Measurements from ENCODE around the gene GPD2. TPM values are rescaled to one million over a fixed set of nuclear protein-coding genes. Genes with fewer than 3 reads are reported as not detected.

Gene GPD2
- total and polyA plus RNA-seq, 12 donors, result 4.5 to 33.8 (median 14.5) TPM

DNA sequence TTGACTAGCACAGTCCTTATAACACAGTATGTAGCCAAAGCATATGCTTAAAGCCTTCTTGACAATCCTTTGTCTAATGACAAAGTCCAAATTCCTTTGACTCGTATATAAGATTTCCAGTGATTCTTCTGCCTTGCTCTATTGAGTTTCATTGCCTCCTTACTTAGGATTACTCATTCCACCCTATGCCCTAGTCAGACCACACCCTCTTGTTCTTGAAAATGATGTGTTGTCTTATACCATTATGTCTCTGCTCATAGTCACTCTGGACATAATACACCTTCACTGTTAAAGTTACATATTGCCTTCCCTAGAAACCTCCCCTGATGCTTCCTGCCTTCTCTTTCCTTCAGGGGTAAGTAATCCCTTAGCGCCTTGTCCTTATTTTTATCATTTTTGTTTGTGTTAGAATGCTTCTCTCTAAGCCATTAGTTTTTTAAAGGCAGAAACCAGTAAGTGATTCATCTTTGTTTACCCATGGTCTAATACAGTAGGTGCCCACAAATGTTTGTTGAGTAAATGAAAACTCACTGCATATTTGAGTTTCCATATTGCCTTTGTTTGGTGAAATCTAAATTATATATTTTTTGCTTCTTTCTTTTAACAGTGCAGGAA, 19.3 kb downstream of the GPD2 start:
- DNase-seq, result no peak
- Histone ChIP-seq H3K4me1 (replicated peaks in 1 of 2) (peaks cover 0 to 5% of the 10 kb centered on the region in 2 donors), H3K4me3 (no peak overlapping the region), H3K9me3 (replicated peaks in 1 of 3) (no peaks in the 10 kb centered on the region), H3K27ac (no peak overlapping the region), H3K36me3 (replicated peaks in 1 of 2) (no peaks in the 10 kb centered on the region), H3K27me3 (no peaks in the 10 kb centered on the region)
- intact Hi-C loops (cut with DNase I), result no loop called here
- TF ChIP-seq POLR2A (IDR thresholded peaks at IDR 0.05), result no peak
- TF ChIP-seq, protein P1, sequence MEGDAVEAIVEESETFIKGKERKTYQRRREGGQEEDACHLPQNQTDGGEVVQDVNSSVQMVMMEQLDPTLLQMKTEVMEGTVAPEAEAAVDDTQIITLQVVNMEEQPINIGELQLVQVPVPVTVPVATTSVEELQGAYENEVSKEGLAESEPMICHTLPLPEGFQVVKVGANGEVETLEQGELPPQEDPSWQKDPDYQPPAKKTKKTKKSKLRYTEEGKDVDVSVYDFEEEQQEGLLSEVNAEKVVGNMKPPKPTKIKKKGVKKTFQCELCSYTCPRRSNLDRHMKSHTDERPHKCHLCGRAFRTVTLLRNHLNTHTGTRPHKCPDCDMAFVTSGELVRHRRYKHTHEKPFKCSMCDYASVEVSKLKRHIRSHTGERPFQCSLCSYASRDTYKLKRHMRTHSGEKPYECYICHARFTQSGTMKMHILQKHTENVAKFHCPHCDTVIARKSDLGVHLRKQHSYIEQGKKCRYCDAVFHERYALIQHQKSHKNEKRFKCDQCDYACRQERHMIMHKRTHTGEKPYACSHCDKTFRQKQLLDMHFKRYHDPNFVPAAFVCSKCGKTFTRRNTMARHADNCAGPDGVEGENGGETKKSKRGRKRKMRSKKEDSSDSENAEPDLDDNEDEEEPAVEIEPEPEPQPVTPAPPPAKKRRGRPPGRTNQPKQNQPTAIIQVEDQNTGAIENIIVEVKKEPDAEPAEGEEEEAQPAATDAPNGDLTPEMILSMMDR (IDR thresholded peaks at IDR 0.05), result no peak
- WGBS, 4 donors, result 93 to 97% (median 96%) methylated on average over 2 of the region's 2 CpGs

DNA sequence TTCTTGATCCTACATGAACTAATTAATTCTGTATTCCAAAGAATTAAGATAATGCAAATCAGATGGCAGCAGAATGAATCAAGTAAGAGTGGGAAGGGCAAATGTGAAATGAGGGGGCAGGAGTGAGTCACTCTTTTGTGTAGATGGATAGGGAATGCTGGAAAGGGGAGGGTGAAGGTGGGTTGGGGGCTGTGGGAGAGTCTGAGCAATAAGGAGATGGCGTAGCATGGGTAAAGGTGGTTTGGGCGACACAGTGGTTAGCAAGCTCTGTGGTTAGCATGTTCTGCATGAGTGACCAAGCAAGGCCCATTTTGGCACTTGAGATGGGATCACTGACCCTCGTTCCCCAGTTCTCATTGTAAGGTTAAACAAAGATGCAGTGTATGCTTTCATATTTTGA, 20.4 kb downstream of the GPD2 start:
- Histone ChIP-seq H3K27ac (no peak overlapping the region), H3K4me1 (replicated peaks in 1 of 2) (peaks cover 0 to 5% of the 10 kb centered on the region in 2 donors)
- 94 to 99% (median 97%) methylated on average over 3 of the region's 3 CpGs for WGBS, 4 donors

DNA sequence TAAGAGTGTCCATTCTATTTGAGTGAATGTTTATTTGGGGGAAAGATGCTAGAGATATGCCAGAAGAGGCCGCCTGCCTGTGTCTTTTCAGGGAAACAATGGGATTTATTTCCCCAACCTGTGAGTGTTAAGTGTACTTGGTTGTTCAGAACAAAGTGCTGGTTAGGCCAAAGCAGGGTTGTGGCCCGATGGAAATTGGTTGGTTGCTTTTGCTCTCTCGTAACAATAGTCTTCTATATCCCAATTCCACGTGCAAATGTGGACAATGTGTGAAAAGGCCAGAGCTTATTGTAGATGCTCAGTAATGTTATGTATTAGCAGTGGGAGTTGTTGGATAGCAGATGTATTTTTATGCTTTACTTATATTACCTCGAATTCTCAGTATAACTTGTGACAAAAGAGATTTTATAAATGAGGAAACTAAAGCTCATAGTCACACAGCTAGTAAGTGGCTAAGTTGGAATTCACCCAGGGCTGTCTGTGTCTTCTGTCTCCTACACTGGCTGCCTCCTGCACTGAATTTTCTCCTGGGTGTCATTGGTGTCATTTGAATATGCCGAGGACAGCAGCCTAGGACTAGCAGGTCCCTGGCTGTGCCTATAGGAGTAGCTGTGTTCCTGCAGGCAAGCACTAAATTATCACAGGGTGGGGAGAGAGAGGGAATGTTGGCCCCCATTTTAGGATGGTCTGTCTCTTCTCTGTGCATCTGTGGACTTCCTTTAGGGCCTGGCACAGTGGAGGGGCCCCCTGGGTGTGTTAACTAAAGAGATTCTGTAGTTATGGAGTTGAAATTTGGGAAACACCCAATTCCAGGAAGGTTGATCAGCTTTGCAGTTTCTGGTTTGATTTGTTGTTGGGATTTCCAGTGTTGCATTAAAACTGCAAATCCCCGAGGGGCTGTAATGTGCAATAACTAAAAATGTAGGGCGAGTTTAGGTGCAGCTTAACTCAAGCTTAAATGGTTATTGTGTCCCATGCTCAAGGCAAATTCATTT, 21.6 kb downstream of the GPD2 start:
- no peak for DNase-seq
- Histone ChIP-seq H3K36me3 (replicated peaks in 1 of 2) (no peaks in the 10 kb centered on the region), H3K9me3 (replicated peaks in 1 of 3) (no peaks in the 10 kb centered on the region), H3K4me1 (replicated peaks in 1 of 2) (peaks cover 0 to 5% of the 10 kb centered on the region in 2 donors), H3K27ac (no peak overlapping the region), H3K27me3 (no peaks in the 10 kb centered on the region), H3K4me3 (no peak overlapping the region)
- WGBS, 4 donors, result 91 to 93% (median 92%) methylated on average over 8 of the region's 8 CpGs
- intact Hi-C loops (cut with DNase I), result no loop called here
- TF ChIP-seq POLR2A (IDR thresholded peaks at IDR 0.05), result no peak
- TF ChIP-seq, protein P1 (IDR thresholded peaks at IDR 0.05), result no peak

More for the DNA sequence above, 20.4 kb downstream of the GPD2 start:
- H3K9me3 ChIP-seq (replicated peaks in 1 of 3), result no peaks in the 10 kb centered on the region
- H3K4me3 ChIP-seq, result no peak overlapping the region
- no peak for DNase-seq
- intact Hi-C loops (cut with DNase I), result no loop called here
- H3K36me3 ChIP-seq (replicated peaks in 1 of 2), result no peaks in the 10 kb centered on the region
- no peaks in the 10 kb centered on the region for H3K27me3 ChIP-seq
- TF ChIP-seq, protein P1 (IDR thresholded peaks at IDR 0.05), result no peak
- TF ChIP-seq POLR2A (IDR thresholded peaks at IDR 0.05), result no peak

DNA sequence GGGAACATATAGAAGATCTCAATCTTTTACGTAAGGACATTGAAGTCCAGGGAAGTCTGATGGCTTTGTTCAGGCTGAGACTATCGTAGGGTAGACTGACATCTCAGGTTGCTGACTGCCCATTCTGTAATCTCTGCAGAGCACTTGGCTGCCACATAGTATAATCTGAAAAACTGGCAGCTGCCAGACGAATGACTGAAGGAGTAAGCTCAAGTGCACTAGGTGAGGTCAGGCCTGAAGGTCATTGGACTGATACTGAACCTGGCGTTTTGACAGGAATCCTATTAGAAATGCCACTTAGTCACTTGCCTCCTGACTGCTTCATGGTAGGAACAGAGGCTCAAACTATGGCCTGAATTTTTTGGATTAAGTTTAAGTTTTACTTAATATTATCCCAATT, 23.5 kb downstream of the GPD2 start:
- Histone ChIP-seq H3K9me3 (replicated peaks in 1 of 3) (no peaks in the 10 kb centered on the region), H3K4me1 (replicated peaks in 1 of 2) (peaks cover 0 to 5% of the 10 kb centered on the region in 2 donors), H3K27ac (no peak overlapping the region), H3K4me3 (no peak overlapping the region), H3K27me3 (no peaks in the 10 kb centered on the region), H3K36me3 (replicated peaks in 1 of 2) (no peaks in the 10 kb centered on the region)
- TF ChIP-seq, protein P1 (IDR thresholded peaks at IDR 0.05), result no peak
- TF ChIP-seq POLR2A (IDR thresholded peaks at IDR 0.05), result no peak
- peak in 4 of 7 donors; percentile 36 to 53 (median 47) for DNase-seq
- intact Hi-C loops (cut with DNase I), result no loop called here
- 47 to 51% (median 51%) methylated on average over 4 of the region's 4 CpGs for WGBS, 4 donors
